Fibroblast of peridontal ligament (primary cell): ENCODE results near the gene RAB14.

Source experiments
- DNase-seq: peaks from one replicate; pipeline ENCODE4 v3.0.0-alpha.2; 2010; ENCODE audit errors: extremely low read depth

Gene RAB14

DNA sequence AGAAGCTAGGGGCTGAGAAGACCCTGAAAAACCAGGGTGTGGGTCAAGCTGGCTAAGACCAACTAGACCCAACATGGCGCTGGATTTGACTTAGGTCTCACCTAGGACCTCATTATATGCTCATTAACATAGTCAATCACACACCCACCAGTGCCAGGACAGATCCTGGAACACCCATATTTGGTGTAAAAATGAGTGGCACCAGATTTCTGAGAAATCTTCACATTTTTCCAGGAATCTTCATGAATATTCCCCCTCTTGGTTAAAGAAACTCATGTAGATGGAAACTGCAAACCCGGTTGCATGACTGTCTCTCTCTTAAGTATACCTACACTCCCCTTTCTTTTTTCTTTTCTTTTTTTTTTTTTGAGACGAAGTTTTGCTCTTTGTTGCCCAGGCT is 17.9 kb upstream of the RAB14 start:
- no peak for DNase-seq

- no peak for DNase-seq
These were observed 16.8 kb upstream of the RAB14 start for GRCh38 chr9:121218357-121219027.

DNA sequence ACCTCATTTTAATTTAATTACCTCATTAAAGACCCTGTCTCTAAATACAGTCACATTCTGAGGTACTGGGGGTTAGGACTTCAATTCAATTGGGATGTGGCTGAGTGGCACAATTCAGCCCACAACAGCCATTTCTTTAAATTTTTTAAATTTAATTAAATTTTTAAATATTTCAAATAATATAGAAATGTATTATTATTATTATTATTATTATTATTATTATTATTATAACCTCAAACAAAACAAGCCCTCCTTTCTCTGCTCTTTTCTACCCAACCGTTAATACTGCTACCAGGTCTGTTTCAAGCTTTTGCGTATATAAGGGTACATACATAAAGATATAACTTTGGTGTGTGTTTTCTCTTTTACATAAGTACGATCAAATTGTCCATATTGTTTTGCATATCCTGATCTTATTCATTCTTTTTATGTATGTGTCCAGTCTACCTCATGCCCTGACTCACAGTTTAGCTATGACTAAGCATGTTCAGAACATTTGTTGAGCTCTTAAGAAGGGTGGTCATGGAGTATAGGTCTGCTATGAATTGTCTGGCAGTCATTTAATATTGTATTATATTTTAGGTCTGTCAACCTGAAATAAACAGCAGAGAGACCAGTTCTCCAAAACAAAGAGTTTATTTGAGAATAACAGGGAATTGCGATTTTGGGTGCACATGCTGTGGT is 16.1 kb upstream of the RAB14 start:
- peak; percentile 35 for DNase-seq

- DNase-seq, result no peak
These were observed 14.7 kb upstream of the RAB14 start for GRCh38 chr9:121216271-121216805.

- no peak for DNase-seq
These were observed 12.3 kb upstream of the RAB14 start for GRCh38 chr9:121214005-121214404.

DNA sequence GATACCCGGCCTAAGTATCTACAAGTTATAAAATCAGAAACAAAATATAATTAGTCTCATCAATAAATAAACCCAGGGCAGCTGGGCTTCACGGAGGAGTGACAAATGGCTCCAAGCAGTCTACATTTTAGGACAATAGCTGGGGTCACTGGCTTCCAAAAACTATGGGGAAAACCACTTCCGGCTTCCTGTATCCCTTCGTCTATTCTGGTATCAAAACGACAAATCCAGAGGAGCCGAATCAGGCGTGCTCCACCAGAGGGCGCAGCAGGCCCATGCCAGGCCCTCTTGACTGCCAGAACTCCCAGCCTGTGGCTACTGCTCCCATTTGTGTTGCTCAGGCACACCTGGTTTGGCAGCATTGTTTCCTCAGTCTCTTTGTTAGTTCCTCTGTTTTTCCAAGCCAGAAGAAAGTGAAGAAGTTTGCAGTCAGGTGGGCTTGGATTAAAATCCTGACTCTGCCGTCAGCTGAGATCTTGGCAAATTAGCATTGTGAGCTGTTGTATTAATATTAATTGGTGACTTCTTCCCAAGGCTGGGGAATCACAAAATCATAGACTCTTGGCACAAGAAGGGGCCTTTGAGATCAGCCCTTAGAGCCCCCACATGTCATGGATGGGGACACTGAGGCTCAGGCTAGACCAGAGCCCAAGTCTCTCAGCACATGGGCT is 11.6 kb upstream of the RAB14 start:
- peak; percentile 91 for DNase-seq

- no peak for DNase-seq
These were observed 8.9 kb upstream of the RAB14 start for GRCh38 chr9:121210536-121210935.

DNA sequence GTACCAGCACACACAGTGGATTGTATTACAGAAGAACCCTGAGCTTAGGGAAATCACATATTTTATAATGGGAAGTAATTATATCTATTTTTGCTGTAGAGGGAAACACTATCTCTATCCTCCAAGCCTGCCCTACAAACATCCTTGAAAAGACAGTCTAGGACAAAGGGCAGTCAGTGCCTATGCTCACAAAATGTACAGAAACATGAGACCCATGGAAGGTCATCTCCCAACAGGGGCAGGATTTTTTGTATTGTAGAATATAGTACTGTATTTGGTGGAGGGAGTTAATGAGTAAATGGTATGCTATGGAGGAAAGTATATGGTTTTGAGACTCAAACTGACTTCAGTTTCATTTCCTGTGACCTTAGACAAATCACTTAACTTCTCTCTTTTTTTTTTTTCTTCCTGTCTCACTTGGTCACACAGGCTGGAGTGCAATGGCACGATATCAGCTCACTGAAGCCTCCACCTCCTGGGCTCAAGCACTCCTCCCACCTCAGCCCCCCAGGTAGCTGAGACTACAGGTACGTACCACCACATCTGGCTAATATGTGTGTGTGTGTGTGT is 5.8 kb upstream of the RAB14 start:
- DNase-seq, result no peak

- peak; percentile 45 for DNase-seq
These were observed 5.1 kb upstream of the RAB14 start for GRCh38 chr9:121206516-121207370.

DNA sequence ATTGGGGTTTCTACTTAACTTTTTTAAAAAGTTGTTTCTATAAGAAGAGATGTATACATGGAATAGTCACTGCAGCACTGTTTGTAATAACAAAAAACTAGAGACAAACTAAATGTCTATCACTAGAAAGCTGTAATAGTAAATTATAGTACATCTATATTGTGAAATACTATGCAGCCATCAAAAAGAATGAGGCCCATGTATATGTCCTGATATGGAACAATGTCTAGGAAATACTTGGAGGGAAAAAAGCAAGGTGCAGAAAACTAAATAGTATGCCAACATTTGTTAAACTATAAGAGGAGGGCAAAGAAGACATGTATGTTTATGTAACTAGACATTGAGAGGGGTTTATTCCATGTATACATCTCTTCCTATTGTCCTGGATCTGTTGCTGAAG is 2.9 kb upstream of the RAB14 start:
- DNase-seq, result no peak

GRCh38 chr9:121204121-121204520 is 2.5 kb upstream of the RAB14 start:
- no peak for DNase-seq

DNA sequence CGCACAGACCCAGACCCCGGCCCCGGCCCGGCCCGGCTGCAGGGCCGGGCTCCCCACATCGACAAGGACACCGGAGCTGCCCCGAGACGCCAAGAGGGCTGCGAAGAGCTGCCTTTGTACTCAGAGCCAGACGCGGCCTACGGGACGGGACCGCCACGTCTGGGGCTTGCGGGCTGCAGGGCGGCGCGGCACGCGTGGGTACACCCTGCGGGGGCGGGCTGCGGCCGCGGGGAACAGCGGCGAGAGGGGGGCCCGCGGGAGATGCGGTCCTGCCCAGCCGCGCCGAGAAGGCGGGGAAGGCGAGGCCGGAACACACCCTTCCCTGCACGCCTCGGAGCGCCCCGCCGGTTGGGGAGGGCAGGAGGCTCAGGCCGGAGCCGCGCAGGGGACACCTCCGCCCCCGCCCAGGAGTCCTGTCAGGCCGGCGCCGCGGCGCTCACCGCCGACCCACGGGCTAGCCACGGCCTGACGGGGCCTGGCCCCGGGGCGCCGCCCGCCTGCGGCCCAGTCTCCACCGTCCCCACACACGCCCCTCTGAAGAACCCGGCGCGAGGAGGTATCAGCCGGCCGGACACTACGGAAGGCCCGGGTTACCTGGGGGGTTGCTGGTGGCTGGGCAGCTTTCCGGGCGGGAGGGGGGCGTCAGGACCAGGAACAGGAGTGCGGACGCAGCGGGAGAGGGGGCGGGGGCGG is 478 bp downstream of the RAB14 start:
- DNase-seq, result no peak

- DNase-seq, result no peak
These were observed 1.3 kb downstream of the RAB14 start for GRCh38 chr9:121200356-121200755.

- no peak for DNase-seq
These were observed 1.7 kb downstream of the RAB14 start for GRCh38 chr9:121199921-121200320.

DNA sequence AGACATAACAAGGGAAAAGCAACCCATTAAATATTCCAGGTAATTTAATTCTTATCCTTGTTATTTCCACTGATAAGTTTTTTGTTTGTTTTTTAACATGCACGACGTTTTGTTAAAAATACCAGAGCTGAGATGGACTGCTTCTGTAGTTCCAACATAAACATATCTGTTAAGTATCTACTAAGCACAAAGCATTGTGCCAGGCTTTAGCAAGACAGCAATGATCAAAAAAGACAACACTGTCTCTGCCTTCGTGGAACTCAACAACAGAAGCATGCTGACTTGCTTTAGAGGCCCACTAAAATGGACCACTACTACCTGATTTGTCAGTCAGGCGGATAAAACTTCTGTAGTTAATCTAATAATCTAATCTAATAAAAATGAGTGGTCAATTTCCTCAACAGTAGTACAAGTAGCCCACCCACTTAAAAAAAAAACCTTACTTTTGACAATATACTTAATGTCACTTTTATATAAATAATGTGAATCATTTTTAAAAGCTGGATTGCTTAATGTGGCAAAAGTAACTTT is 3.1 kb downstream of the RAB14 start:
- DNase-seq, result no peak

DNA sequence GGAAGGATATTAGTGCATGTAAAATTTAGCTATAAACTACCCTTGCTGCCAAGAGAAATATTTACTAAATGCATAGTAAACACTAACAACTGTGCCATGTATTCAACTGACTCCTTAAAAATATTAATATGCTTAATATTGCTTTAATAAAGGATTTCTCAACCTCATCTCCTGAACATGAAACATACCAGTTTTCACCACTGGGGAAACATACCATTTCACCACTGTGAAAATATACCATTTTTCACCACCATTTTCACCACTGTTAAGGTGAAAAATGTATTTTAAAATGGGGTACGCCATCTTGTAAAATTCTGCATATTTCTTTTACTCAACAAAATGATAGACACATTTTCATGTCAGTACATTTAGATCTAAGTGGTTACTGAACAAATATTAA is 4.5 kb downstream of the RAB14 start:
- DNase-seq, result no peak

- no peak for DNase-seq
These were observed 5.3 kb downstream of the RAB14 start for GRCh38 chr9:121196389-121196788.

DNA sequence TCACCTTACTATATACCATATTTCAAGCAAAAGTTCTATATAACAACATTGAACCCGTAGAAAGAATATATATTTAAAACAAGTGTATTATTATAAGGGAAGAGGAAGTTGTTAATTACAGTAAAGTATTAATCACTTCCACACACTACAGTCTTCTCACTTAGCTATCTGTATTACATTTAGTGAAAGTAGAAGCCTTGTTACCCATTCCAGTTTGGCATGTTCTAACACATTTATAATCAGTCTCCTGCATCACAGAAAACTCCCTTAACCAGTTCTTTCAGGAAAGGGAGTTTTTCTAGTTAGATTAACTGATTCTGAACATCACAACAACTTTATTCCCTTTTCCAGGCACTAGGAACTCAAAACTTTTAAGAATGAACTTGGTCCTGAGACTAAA is 6.9 kb downstream of the RAB14 start:
- no peak for DNase-seq

DNA sequence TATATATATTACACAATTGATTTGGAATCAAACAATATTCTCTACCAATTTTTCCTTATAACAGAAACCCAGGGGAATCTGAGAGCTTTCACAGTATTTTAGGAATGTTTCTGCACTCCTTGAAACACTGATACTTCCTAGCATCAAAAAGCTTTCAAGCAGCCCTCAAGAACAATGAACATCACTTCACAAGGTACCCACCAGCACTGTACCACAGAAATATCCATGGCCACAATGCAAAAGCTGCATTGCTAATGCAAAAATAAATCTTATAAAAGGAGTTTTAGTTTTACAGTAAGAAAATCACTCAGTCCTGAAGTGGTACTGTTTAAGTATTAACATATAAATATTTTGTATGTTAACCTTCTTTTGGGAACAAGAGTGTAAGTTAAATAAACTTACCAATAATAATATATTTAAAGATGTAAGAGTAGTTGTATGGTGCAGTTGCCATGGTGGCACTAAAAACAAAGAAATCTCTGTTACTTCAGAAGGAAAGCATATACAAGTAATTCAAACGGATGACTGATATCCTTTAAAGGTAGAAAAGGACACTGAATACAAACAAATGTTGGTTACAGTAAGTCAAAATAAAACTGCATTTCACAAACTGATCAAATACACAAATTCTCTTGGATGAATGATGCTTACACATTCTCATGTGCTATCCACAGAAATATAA is 8.6 kb downstream of the RAB14 start:
- DNase-seq, result peak; percentile 48

DNA sequence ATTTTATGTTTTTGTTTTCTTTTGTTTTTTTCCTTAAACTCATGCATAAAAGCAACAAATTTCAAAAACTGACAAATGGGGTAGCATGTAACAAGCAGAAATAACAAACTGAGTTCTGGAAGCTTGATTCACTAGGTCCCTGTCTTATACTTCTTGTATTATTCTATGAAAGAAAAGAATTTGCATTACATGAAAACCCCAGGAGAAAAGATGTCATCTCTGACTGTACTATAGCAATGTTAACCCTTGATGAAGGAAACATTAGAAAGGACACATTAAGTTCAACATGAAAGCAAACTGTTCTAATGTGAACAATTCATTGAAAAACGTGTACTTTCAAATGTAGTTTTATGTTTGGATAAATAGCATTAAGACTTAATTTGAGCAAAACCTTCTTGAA is 9.2 kb downstream of the RAB14 start:
- no peak for DNase-seq
